ENCODE data around the gene XRCC3.

XRCC3 gene

DNA sequence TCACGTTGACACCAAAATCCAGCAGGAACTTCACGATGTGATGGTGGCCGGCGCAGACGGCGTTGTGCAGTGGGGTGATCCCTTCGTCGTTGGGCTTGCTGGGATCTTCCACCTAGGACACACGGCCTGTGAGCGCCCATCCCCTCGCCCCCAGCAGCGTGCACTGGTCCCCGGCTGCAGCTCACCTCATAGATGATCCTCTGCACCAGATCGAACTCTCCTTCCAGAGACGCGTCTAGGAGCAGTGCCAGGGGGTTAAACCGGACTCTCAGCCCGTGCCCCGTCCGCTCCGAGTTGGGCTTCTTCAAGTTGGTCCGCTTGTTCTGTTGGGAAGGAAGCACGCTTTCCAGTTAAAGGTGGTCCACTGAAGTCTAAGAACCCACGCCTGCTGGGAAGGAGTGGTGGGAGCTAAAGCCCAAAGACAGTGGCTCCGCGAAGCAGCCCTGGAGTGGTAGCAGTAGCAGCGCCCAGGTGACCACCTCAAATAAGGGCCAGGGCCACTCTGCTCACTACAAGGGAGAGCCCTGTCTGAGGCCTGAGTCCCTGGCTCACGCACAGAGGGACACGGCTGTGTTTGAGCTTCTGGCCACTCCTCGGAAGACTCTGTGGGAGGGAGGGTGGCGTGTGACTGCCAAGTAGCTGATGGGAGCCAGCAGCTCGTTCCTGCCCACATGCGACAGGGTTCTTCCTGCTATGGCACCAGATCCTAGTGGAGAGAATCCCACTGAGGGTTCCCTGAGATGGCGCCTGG, 23.6 kb upstream of the XRCC3 start:
- DNase-seq (ENCODE audit: low spot score): no peak

GRCh38 chr14:103738166-103738565, 22.9 kb upstream of the XRCC3 start:
- DNase-seq (ENCODE audit: low spot score): no peak

DNA sequence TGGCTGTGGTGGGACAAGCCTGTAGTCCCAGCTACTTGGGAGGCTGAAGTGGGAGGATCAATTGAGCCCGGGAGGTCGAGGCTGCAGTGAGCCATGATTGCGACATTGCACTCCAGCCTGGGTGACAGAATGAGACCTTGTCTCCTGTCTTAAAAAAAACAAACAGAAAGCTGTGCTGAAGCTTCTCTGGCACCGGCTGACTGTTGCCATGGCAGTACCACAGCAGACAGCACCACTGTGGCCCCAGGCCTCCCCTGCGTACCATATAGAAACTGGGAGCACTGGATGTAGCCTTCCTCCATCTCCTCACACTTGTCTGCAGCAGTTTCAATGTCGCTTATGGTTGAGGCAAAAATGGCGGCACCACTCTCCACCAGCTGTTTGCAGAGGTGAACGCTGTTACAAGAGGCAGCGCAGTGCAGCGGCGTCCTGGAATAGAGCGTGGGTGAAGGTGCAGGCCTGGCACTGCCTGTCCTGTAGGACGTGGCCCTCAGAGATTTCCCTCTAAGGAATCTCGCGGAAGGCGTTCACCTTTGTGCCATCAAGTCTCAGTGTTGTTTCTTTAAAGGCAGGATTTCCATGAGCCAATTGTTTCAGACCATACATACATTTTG, 22.3 kb upstream of the XRCC3 start:
- no peak for DNase-seq (ENCODE audit: low spot score)

GRCh38 chr14:103736546-103737431, 21.5 kb upstream of the XRCC3 start:
- DNase-seq (ENCODE audit: low spot score): no peak

DNA sequence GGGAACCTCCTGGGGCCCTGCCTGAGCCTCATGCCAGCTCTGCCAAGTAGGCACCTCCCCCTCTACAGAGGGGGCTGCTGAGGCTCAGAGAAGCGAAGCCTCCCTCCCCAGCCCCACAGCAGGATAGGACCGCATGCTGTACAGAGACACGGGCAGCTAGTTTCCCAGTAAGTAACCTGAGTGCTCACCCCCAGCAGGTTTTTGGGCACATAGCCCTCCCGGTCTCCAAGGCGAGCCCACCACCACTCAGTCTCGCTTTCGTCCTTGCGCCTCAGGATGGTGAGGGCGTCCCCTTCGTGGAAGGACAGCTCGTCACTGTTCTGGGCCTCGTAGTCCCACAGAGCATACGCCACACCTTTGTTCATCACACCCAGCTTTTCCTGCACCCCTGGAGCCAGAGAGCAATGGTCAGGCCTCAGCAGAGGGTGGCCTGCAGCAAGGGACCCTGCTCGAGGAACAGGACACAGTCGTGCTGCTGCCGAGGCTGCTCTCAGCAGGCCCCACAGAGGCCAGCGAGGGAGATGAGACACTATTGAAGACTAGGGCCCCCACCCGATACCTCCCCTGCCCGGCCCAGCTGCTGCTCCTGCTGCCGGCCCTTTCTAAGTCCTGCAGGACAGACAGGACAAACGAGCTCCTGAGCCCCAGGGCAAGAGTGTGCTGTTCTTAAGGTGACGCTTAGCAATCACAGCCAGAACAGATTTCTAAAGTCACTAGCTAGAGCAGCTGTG, 20.7 kb upstream of the XRCC3 start:
- DNase-seq (ENCODE audit: low spot score): no peak

DNA sequence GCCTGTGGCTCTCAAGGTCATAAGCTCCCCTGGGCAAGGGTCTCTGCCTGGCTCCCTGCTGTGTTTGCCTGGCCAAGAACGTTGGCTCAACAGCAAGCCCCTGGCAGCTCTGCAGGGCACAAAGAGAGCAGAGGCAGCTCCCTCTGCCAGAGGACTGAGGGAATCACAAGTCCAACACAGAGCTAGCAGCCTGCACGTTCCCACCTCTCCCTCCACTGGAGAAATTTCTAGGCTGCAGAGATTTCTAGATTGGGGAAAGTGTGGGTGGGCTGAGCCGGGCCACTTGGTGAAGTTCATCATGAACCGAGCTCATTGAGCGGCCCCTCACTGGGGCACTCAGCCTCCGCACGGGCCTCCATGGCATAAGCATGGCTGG, 20.2 kb upstream of the XRCC3 start:
- DNase-seq (ENCODE audit: low spot score): no peak

- no peak for DNase-seq (ENCODE audit: low spot score)
Measured at GRCh38 chr14:103735022-103735421, 19.8 kb upstream of the XRCC3 start.

- DNase-seq (ENCODE audit: low spot score): no peak
Measured at GRCh38 chr14:103734081-103734888, 19.0 kb upstream of the XRCC3 start.

DNA sequence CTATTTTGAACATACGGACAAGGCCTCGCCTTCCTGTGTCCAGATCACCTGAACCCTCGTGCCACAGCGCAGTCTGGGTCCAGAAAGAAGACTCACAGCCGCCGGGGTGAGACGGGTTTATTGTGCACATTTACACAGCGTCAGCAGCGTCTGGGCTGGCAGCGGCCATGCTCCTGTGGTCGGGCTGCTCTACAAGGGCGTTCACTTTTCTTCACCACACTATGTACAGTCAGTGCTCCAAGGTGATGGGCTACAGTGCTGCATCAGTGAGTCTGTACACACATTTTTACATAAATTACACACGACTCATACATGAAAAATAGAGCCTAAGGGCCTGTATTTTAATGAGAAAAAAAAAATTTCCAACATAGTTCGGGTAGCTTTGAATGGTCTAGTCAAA, 18.4 kb upstream of the XRCC3 start:
- no peak for DNase-seq (ENCODE audit: low spot score)

- no peak for DNase-seq (ENCODE audit: low spot score)
Measured at GRCh38 chr14:103732868-103733620, 17.8 kb upstream of the XRCC3 start.

DNA sequence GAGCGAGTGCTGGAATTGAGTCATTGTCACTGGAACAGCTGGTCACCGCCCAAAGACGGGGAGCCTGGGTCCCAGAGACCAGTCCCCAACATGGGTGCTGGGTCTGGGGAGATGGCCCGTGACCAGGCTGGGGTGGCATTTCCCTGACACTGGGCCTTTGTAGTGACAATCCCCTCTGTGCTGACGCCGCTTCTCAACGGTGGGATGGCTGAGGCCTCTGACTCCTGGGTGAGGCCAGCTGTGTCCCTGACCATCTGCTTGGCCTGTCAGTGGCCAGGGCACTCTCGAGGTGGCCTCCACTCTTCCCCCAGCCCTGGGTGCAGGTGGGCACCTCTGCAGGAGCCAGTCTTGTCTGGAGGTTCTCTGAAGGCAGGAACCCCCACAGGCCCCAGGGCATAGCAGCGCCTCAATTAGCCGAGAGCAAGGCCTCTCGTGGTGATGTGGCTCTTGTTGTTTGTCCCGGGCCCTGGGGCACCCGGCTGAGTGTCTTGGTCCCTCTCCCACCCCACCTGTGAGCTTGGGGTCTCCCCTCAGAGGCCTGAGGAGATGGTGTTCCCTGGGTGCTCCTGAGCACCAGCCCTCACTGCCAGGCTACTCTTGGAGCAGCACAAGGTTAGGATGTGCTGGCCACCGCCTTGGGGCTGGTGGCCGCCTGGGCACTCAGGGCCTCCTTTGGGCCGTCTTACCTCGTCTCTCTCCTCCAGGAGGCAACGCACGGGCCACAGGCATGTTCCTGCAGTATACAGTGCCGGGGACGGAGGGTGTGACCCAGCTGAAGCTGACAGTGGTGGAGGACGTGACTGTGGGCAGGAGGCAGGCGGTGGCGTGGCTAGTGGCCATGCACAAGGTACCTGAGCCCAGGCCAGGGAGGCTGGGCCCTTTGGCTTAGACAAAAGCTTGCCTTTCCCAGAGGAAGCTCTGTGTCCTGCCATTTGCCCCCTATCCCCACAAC, 16.9 kb upstream of the XRCC3 start:
- no peak for DNase-seq (ENCODE audit: low spot score)

GRCh38 chr14:103731481-103731880, 16.2 kb upstream of the XRCC3 start:
- DNase-seq (ENCODE audit: low spot score): no peak

GRCh38 chr14:103730490-103731035, 15.3 kb upstream of the XRCC3 start:
- DNase-seq (ENCODE audit: low spot score): no peak

DNA sequence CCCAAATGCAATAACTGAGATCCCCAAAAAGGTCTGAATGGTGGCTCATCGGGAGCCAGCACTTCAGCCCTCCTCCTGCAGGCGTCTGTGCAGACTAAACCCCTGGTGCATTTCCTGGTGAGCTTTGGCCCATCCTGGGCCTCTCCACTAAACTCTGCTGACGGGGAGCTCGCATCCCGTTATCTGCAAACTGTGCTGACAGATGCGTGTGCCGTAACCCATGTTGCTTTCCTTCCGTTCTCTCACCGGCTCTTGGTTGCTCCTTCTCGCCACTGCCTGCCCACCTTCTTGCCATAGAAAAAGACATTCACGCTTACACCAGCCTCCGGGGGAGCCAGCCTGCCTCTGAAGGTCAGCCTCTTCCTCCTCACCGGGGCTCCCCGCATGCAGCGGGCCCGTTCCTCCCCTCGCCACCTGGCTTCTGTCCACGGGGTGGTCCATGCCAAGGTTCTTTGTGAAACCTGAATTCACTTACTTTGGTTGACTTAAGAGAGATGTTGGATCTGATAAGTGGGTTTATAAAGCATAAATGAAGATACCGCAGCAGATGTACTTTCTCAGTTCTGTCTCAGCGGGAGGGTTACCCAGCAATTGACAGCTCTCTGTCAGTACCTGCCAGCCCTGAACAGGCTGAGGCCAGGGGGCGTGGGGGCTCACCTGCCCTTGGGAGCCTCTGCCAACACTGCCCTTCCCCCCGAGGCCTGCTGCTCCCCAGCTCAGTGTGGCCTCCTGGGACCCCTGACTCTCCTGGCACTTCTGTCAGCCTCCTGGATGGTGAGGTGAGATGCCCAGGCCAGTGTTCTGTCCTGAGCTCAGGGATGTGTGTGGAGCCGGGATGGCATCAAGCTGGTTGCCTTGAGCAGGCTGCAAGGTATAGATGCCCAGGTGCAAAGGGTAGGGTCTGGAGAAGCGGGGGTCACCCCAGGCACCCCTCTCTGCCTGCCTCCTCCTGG, 14.5 kb upstream of the XRCC3 start:
- DNase-seq (ENCODE audit: low spot score): no peak

- DNase-seq (ENCODE audit: low spot score): no peak
Measured at GRCh38 chr14:103728721-103729120, 13.5 kb upstream of the XRCC3 start.

DNA sequence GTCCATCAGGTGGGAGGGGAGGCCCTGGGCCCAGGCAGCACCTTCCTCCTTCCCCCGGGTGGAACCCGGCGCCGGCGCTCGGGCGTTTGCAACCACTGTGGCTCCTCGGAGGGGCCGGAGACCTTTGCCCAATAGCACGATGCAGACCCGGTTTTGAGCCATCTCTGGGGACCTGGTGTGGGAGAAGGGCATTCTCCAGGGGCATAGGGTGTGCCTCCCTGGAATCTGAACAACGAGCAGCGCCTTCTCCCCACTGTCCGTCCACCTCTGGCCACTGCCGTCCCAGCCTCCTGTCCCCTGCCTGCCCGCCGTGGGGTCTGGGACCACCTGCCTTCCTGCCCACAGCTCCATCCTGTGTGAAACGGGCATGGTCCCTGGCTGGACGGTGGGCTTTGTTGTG, 12.9 kb upstream of the XRCC3 start:
- no peak for DNase-seq (ENCODE audit: low spot score)

GRCh38 chr14:103727313-103727980, 12.2 kb upstream of the XRCC3 start:
- DNase-seq (ENCODE audit: low spot score): no peak

- no peak for DNase-seq (ENCODE audit: low spot score)
Measured at GRCh38 chr14:103726474-103726873, 11.2 kb upstream of the XRCC3 start.

Data from HuH-7 (cell line).